ENCODE measurements around the gene PPM1E. TPM values are rescaled to one million over a fixed set of nuclear protein-coding genes. Genes with fewer than 3 reads are reported as not detected.

PPM1E gene
- polyA plus RNA-seq, 3 donors = not detected

- H3K4me2 ChIP-seq (replicated peaks; ENCODE audit: extremely low read depth, low read length, poor library complexity, severe bottlenecking) = peak overlapping the region; percentile 66
- intact Hi-C loops (cut with micrococcal nuclease) = no loop called here
Measured at GRCh38 chr17:59001158-59001814, 245.6 kb downstream of the PPM1E start.

GRCh38 chr17:59002126-59002525 is 246.5 kb downstream of the PPM1E start:
- H3K27me3 Mint-ChIP-seq (ENCODE audit: low read depth in 3 of 3) = no peaks in the 10 kb centered on the region
- peak overlapping the region; percentile 93 to 98 (median 95) for H3K27ac Mint-ChIP-seq
- no peaks in the 10 kb centered on the region for H3K27me3 ChIP-seq (ENCODE audit: control insufficient read depth in 2 of 2, insufficient read depth in 2 of 2, low read length in 2 of 2)
- H3K27ac ChIP-seq (ENCODE audit: low read depth in 1 of 2, low read length in 2 of 2) = peak overlapping the region; percentile 59 to 74
- peak overlapping the region; percentile 27 for H2AFZ ChIP-seq (ENCODE audit: insufficient read depth, low read depth, low read length, poor library complexity, severe bottlenecking)
- no peaks in the 10 kb centered on the region for H3K9me3 ChIP-seq (replicated peaks in 1 of 2; ENCODE audit: control insufficient read depth in 1 of 2, insufficient read depth in 1 of 2, low read length in 2 of 2)
- DNase-seq = no peak
- peaks cover 8 to 11% of the 10 kb centered on the region in 2 donors for H3K36me3 Mint-ChIP-seq
- peak overlapping the region in 1 of 3 experiments; percentile 62 for H3K4me3 ChIP-seq (replicated peaks in 1 of 3; ENCODE audit: low read depth in 2 of 3, low read length in 3 of 3)
- 93% methylated on average over 2 of the region's 3 CpGs for WGBS (ENCODE audit: insufficient coverage)
- H3K9me3 Mint-ChIP-seq = peaks cover 0 to 3% (median 0%) of the 10 kb centered on the region in 7 donors
- peaks cover 54% of the 10 kb centered on the region for H3K4me1 Mint-ChIP-seq
- H3K4me3 Mint-ChIP-seq = no peak overlapping the region
- intact Hi-C loops (cut with micrococcal nuclease) = loop anchor here in 1 of 2 donors (2.0 kb wide), 1 partner anchor 483 kb away; no protein-coding TSS in a partner anchor
- peaks cover 0 to 7% of the 10 kb centered on the region in 2 donors for H3K36me3 ChIP-seq (replicated peaks in 1 of 2; ENCODE audit: control insufficient read depth in 1 of 2, insufficient read depth in 2 of 2, low read length in 2 of 2)
- H4K20me1 ChIP-seq (ENCODE audit: insufficient read depth, low read length) = no peaks in the 10 kb centered on the region
- H3K79me2 ChIP-seq (ENCODE audit: insufficient read depth, low read length) = no peaks in the 10 kb centered on the region
- H3K4me1 ChIP-seq (ENCODE audit: control insufficient read depth in 1 of 2, insufficient read depth in 2 of 2, low read length in 2 of 2) = peaks cover 54 to 65% of the 10 kb centered on the region in 2 donors
- peak overlapping the region; percentile 66 for H3K4me2 ChIP-seq (replicated peaks; ENCODE audit: extremely low read depth, low read length, poor library complexity, severe bottlenecking)
- peak overlapping the region; percentile 6 for H3K9ac ChIP-seq (ENCODE audit: insufficient read depth, low read length, poor library complexity, severe bottlenecking)
- TF ChIP-seq CTCF (IDR thresholded peaks at IDR 0.05) = no peak

More at GRCh38 chr17:59001158-59001814, 245.6 kb downstream of the PPM1E start:
- peak; percentile 80 to 91 (median 90) for DNase-seq
- peak overlapping the region; percentile 59 to 74 for H3K27ac ChIP-seq (ENCODE audit: low read depth in 1 of 2, low read length in 2 of 2)
- peak overlapping the region; percentile 93 to 98 (median 95) for H3K27ac Mint-ChIP-seq
- no peak for TF ChIP-seq CTCF (IDR thresholded peaks at IDR 0.05)
- no peaks in the 10 kb centered on the region for H4K20me1 ChIP-seq (ENCODE audit: insufficient read depth, low read length)
- peaks cover 63 to 73% of the 10 kb centered on the region in 2 donors for H3K4me1 ChIP-seq (ENCODE audit: control insufficient read depth in 1 of 2, insufficient read depth in 2 of 2, low read length in 2 of 2)
- peak overlapping the region; percentile 68 to 86 for H3K4me3 Mint-ChIP-seq
- no peaks in the 10 kb centered on the region for H3K27me3 ChIP-seq (ENCODE audit: control insufficient read depth in 2 of 2, insufficient read depth in 2 of 2, low read length in 2 of 2)
- no peaks in the 10 kb centered on the region for H3K9me3 ChIP-seq (replicated peaks in 1 of 2; ENCODE audit: control insufficient read depth in 1 of 2, insufficient read depth in 1 of 2, low read length in 2 of 2)
- H3K36me3 Mint-ChIP-seq = peaks cover 8 to 11% of the 10 kb centered on the region in 2 donors
- H3K4me3 ChIP-seq (replicated peaks in 1 of 3; ENCODE audit: low read depth in 2 of 3, low read length in 3 of 3) = peak overlapping the region; percentile 34 to 62 (median 49)
- H3K27me3 Mint-ChIP-seq (ENCODE audit: low read depth in 3 of 3) = no peaks in the 10 kb centered on the region
- H3K79me2 ChIP-seq (ENCODE audit: insufficient read depth, low read length) = no peaks in the 10 kb centered on the region
- H3K9ac ChIP-seq (ENCODE audit: insufficient read depth, low read length, poor library complexity, severe bottlenecking) = peak overlapping the region; percentile 6
- peak overlapping the region; percentile 27 for H2AFZ ChIP-seq (ENCODE audit: insufficient read depth, low read depth, low read length, poor library complexity, severe bottlenecking)
- H3K9me3 Mint-ChIP-seq = peaks cover 0 to 3% (median 0%) of the 10 kb centered on the region in 7 donors
- H3K4me1 Mint-ChIP-seq = peaks cover 60% of the 10 kb centered on the region
- H3K36me3 ChIP-seq (replicated peaks in 1 of 2; ENCODE audit: control insufficient read depth in 1 of 2, insufficient read depth in 2 of 2, low read length in 2 of 2) = peaks cover 0 to 7% of the 10 kb centered on the region in 2 donors
- 0% methylated on average over 2 of the region's 10 CpGs for WGBS (ENCODE audit: insufficient coverage)

Data from CD14-positive monocyte (primary cell).